NCI-H526 treated with DMSO at 0.1 percent for 48 hours (cell line): ENCODE measurements around the gene CLIC6.

Source experiments
- DNase-seq: peaks from one replicate; lab custom pipeline; 2025; lab: John Stamatoyannopoulos, UW

CLIC6 gene

GRCh38 chr21:34728479-34728878 is 59.7 kb downstream of the CLIC6 start:
- DNase-seq: no peak

- DNase-seq: no peak
These were observed 61.4 kb downstream of the CLIC6 start for GRCh38 chr21:34730194-34730593.

GRCh38 chr21:34730756-34731445 is 62.1 kb downstream of the CLIC6 start:
- DNase-seq: no peak

DNA sequence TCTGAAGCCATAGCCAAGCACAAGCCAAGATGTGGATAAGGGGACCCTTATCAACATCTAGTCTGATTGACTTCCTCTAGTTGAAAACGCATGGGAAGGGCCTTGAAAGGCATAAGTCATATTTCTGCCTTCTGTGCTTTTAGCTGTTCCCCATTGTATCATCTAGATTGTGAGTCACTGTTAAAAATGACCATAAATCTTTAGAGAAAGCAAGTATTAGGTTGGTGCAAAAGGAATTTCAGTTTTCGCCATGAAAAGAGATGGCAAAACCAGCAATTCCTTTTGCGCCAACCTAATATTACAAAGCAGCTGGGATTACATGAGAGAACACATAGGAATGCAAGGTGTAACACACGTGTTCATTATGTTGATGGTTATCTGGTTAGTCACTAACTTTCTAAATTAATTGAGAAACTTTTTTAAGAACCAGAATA is 63.6 kb downstream of the CLIC6 start:
- no peak for DNase-seq

GRCh38 chr21:34733852-34734251 is 65.1 kb downstream of the CLIC6 start:
- no peak for DNase-seq

- no peak for DNase-seq
These were observed 65.9 kb downstream of the CLIC6 start for GRCh38 chr21:34734696-34735095.

DNA sequence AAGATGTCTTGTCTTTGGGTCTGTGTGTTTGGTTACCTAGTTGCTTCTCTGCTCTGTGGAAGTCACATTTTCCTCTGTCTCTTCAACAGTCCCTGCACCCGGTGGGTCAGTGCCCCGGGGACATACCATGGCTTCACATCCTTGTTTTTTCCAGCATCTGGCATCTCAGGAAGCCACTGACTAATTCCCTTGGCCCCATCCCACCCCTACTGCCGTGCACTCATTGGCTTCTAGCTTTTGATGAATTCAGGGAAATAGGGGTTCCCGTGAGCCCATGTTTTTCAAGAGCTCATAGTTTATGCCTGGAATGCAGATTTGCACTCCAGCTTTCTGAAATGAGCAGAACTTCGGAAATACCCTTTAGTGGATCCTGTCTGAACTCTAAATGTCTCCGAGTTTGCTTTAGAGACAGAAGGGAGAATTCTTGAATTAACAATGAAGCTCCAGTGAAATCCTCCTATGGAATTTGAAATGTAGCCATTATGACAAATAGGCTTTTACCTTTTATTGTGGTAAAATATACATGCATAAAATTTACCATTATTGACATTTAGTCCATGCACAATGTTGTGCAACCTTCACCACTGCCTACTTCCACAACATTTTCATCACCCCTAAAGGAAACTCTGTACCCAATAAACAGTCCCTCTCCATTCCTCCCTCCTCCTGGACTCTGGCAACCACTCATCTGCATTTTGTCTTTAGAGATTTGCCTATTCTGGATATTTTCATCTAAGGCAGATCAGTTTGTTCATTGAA is 67.5 kb downstream of the CLIC6 start:
- DNase-seq: no peak

- no peak for DNase-seq
These were observed 68.3 kb downstream of the CLIC6 start for GRCh38 chr21:34737115-34737514.

GRCh38 chr21:34740198-34740597 is 71.4 kb downstream of the CLIC6 start:
- no peak for DNase-seq

GRCh38 chr21:34743285-34743684 is 74.5 kb downstream of the CLIC6 start:
- no peak for DNase-seq

GRCh38 chr21:34743831-34744230 is 75.0 kb downstream of the CLIC6 start:
- no peak for DNase-seq

- DNase-seq: no peak
These were observed 76.0 kb downstream of the CLIC6 start for GRCh38 chr21:34744801-34745200.

- DNase-seq: peak; percentile 40
These were observed 76.9 kb downstream of the CLIC6 start for GRCh38 chr21:34745557-34746255.

GRCh38 chr21:34748862-34749261 is 80.1 kb downstream of the CLIC6 start:
- DNase-seq: no peak

DNA sequence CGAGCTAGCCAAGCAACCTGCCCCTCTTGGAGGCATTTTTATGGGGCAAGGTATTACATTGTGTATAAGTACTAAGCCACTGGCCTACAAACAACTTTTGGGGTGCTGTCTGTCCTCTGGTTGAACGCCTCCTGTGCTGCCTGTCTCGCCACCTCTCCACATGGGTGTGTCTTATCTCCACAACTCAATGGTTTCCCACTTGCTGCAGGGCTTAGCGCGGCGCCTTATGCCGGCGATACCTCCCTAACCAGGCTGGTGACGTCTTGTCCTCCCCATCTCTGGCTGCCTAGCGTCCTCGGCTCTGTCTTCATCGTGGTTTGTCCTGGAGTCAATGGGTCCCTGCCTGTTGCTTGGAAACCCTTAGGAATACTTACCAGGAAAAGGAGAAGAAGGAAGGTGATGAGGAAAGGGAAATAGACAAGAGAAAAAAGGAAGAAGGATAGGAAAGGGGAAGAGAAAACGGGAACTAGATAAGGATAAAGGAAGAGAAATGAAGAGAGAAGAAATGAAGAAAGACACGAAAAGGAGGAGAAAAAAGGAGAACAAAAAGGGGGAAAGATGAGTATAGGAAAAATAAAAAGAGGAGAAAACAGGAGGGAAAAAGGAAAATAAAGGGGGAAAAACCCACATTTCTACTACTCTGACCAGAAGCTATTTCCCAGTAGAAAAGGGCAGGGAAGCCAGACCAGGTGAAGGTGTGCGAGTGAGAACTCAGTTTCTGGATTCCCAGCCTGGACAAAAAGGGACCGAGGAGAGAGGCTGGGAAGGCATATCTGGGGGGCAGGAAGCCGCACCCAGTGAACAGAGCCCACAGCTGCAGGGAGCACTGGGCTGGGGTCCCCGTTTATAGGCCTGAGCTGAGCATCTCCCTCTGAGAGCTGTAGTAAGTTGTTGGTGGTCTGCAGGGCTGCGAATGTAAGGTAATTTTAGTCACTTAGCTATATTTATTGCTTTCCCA is 86.2 kb downstream of the CLIC6 start:
- DNase-seq: no peak

GRCh38 chr21:34761758-34762330 is 93.0 kb downstream of the CLIC6 start:
- no peak for DNase-seq

GRCh38 chr21:34762786-34763185 is 94.0 kb downstream of the CLIC6 start:
- DNase-seq: no peak

- no peak for DNase-seq
These were observed 96.0 kb downstream of the CLIC6 start for GRCh38 chr21:34764715-34765284.

DNA sequence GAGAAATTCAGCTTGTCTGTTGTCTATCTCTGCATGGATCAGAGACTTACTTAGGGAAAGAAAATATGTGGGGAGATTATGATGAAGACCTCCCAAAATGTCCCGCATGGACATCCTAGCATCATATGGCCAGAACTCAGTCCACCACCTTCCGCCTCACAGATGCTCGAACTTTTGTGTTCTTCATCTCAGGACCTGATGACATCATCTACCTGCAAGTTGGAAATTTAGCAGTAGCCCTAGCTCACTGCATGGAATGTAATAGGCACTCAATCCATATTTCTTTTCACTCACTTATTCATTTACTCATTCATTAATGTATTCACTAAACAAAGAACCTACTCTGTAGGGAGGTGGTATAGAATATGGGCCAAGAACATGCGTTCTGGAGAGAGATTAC is 96.8 kb downstream of the CLIC6 start:
- DNase-seq: no peak

GRCh38 chr21:34766862-34767261 is 98.1 kb downstream of the CLIC6 start:
- DNase-seq: no peak
